Ovary (tissue), 3 donors: Measurements from ENCODE around the gene DEFB123.

ENCODE experiments used
- EP300 ChIP-seq: sonication (generic); formaldehyde crosslinking; IDR thresholded peaks from one replicate; pipeline ENCODE4 v1.6.1; 2017; ENCODE audit warnings: antibody characterized with exemption
- POLR2A ChIP-seq: fragments of 450-650 bp; IDR thresholded peaks from one replicate; pipeline ENCODE4 v1.6.1; 2017; ENCODE audit warnings: antibody characterized with exemption, mild to moderate bottlenecking, moderate library complexity
- TF ChIP-seq, protein P1 (sequence below), 3 donors: fragments of 450-650 bp in 2 of 3; fragments of 200-600 bp in 1 of 3; IDR thresholded peaks; one replicate each; pipeline versions ENCODE4 v1.5.1 to v1.8.0; 2016 to 2022; ENCODE audit warnings: antibody characterized with exemption in 3 of 3, mild to moderate bottlenecking in 1 of 3
- donor health status: DM: no; HTN: no; CAD: no.

DNA sequence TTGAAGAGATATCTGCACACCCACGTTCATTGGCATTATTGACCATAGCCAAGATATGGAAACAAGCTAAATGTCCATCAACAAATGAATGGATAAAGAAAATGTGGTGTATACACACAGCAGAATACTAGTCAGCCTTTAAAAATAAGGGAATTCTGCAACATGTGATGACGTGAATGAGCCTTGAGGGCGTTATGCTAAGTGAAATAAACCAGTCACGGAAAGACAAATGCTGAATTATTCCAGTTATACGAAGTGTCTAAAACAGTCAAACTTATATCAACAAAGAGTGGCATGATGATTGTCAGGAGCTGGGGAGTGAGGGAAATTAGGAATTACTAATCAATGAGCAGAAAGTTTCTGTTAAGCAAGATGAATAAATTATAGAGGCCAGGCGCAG, 26.1 kb upstream of the DEFB123 start:
- TF ChIP-seq, protein P1, sequence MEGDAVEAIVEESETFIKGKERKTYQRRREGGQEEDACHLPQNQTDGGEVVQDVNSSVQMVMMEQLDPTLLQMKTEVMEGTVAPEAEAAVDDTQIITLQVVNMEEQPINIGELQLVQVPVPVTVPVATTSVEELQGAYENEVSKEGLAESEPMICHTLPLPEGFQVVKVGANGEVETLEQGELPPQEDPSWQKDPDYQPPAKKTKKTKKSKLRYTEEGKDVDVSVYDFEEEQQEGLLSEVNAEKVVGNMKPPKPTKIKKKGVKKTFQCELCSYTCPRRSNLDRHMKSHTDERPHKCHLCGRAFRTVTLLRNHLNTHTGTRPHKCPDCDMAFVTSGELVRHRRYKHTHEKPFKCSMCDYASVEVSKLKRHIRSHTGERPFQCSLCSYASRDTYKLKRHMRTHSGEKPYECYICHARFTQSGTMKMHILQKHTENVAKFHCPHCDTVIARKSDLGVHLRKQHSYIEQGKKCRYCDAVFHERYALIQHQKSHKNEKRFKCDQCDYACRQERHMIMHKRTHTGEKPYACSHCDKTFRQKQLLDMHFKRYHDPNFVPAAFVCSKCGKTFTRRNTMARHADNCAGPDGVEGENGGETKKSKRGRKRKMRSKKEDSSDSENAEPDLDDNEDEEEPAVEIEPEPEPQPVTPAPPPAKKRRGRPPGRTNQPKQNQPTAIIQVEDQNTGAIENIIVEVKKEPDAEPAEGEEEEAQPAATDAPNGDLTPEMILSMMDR (IDR thresholded peaks at IDR 0.05): no peak
- TF ChIP-seq POLR2A (no peak), EP300 (no peak)
